Measurements from ENCODE around the gene MT1H.

Gene MT1H

DNA sequence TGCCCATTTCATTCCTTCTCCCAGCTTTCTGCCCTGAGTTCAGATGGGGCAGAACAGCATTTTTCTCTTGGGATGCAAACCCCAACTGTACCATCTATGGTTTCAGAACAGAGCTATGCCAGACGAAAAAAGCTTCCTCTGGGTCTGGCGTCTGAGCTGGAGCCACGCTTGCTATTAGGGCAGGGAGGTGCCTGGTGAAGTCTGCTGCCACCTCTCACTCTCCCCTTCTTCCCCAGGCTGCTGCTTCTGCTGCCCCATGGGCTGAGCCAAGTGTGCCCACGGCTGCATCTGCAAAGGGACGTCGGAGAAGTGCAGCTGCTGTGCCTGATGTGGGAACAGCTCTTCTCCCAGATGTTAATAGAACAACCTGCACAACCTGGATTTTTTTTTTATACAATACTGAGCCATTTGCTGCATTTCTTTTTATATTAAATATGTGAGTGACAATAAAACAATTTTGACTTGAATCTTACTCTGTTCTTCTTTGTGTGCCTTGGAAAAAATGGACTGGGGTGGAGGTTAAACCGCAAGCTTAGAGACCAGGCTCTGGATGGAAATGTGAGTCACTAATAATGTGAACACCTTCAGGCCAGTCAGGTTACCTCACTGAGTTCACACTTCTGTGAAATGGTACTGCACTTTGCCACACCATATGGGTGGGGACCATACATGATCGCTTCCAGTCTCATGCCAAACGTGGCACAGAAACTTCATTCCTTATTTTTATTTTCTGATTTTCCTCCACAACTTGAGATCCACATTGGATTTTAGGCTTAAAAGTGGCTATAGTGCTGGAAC lies 32.8 kb upstream of the MT1H start:
- DNase-seq = no peak

DNA sequence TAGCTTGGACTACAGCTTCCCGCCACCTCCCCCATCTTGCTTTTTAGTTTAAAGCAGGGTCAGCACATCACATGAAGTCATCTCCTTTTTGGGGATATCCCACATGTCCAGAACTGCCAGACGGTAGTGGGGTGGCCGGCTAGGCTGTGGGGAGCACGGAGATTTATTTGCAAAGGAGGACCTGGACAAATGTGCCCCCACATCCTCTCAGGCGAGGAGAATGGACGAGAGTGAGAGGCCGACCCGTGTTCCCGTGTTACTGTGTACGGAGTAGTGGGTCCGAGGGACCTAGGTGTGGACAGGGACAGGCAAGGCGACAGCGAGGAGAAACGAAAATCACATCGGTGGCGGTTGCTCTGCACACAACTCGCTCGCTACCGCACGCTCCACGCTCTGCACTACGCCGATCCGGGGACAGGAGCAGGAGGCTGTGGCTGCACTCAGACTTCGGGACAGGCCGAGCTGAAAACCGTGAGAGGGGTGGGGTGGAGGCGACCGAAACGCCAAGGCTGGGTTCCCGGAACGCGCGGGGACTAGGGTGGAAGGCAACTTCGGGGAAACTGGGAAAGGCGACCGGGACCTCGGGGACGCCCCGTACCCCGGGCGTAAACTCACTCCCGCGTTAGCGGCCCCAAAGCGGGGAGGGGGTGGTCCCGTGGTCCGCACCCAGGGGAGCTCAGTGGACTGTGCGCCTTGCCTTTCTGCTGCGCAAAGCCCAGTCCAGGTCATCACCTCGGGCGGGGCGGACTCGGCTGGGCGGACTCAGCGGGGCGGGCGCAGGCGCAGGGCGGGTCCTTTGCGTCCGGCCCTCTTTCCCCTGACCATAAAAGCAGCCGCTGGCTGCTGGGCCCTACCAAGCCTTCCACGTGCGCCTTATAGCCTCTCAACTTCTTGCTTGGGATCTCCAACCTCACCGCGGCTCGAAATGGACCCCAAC lies 31.5 kb upstream of the MT1H start, which contains the start of gene MT1A:
MT1A (plus strand) TSS at position 853 of the 937 bp plus-strand sequence; CDS start at position 926, 73 bp downstream.
- no peak for DNase-seq

DNA sequence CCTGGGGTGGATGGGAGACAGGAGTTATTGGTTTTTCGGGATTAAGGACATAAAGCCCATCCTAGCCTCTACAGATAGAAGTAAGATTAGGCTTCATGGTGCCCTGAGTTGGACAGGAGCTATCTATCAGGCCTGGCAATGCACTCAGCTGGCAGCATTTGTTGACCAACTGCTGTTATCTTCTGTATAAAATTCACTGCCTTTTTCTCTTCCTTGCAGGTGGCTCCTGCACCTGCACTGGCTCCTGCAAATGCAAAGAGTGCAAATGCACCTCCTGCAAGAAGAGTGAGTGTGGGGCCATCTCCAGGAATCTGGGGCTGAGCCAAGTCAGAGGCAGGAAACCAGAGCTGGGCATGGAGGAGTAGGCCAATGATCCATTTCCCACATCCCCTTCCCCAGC lies 30.6 kb upstream of the MT1H start:
- DNase-seq = no peak

DNA sequence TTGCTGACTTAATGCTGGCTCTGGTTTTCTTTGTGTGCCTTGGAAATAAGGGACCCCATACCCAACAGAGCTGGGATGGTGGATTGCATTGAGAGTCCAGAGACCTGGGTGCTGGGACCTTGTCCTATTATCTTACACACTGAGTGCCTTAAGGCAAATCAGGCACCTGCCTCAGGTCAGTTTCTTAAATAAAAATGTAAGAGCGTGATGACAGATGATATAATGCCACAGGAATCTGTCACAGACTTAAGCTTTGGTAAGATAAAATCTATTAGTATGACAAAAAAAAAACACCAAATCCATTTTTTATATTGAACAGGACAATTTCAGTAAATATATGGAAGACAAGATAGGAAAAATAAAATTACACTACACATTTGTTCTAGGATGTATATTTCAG lies 29.5 kb upstream of the MT1H start:
- no peak for DNase-seq

DNA sequence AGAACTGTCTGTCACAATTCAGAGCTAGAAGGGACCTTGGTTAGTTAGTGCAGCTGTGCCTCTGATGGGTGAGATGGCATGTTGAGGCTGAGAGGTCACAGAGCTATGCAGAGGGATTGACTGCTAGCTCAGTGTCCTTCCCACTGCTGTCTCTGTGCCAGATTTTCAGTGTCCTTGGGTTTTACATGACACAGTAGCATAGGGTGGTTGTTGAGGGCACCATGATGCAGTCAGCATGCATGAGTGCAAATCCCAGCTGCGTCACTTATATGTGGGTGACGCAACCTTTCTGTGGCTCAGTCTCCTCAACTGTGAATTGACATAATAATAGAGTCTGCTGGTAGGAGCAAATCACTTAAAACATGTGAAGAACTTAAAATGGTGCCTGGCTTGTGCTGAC lies 28.4 kb upstream of the MT1H start:
- DNase-seq = no peak

DNA sequence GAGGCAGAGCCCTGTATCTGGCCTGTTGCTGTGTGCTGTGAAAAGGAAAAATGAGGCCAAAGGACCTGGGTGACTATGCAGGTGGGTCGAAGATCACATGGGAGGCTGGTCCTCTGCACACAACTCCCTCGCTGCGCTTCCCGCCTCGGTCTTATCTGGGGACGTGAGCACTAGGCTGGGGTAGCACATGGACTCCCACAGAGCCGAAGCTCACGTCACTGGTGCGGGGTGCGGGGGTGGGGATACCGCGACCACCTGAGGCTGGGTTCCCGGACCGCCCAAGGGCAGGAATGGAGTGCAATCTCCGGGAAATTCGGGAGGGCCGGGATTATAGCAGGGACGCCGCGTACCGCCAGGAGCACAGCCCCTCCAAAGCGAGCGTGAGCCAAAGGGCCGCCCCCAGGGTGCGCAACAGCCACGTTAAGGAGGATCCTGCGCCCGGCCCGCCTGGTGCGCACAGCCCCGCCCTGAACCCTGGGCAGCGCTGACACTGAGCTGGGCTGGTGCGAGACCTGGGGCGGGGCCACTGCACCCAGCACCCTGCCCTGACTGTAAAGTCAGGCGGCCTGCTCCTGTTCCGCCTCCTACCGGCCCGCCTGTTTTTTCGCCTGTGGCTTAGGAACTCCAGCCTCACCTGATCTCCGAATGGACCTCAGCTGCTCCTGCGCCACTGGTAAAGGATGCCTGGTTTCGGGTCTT lies 26.4 kb upstream of the MT1H start:
- DNase-seq = peak; percentile 20 to 65 (median 38)

DNA sequence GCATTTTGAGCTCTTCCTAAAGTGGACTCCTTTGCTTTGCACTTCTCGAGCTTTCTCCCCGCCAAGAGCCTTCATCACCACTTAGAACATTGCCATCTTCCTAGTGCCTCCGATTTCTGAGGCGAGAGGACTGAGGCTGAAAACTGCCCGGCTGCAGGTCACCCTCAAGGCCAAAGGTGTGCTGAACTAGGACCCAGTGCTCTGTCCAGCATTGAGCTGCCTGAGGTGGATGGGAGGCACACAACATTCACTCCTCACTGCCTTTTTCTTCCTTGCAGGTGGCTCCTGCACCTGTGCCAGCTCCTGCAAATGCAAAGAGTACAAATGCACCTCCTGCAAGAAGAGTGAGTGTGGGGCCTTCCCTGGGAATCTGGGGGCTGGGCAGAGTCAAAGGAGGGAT lies 25.8 kb upstream of the MT1H start:
- DNase-seq = no peak

DNA sequence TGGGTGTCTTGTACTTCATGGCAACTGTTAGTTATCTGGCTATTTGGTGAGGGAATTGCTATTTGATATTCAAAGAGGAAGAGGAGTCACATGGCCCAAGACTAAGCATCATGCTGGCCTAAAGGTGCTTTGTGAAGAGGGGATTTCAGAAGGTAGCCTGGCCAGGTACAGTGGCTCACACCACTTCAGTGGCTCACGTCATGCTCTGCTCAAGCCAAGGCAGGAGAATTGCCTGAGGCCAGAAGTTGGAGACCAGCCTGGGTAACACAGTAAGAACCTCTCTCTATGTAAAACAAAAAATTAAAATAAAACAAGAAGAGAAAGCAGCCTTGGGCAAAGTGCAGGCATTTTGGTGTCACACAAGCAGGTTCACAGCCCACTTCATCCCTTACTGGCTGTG lies 24.3 kb upstream of the MT1H start:
- DNase-seq = no peak

DNA sequence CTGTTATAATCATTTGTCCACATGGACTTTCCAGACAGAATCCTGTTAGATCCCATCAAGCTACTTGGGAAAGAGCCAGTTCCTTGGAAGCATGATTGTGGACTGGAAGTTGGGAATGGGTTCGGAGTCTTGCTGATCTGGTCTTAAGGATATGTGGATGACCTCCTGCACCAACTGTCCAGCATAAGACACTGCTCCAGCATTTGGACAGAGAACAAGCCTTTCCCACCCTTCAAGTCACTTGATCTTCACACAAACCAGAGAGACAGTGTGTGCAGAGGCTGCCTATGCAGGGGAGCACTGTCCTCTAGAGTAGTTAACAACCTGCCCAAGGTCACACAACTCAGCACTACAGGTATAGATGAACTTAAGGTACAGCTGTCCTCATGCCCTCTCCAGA lies 23.8 kb upstream of the MT1H start:
- DNase-seq = no peak

DNA sequence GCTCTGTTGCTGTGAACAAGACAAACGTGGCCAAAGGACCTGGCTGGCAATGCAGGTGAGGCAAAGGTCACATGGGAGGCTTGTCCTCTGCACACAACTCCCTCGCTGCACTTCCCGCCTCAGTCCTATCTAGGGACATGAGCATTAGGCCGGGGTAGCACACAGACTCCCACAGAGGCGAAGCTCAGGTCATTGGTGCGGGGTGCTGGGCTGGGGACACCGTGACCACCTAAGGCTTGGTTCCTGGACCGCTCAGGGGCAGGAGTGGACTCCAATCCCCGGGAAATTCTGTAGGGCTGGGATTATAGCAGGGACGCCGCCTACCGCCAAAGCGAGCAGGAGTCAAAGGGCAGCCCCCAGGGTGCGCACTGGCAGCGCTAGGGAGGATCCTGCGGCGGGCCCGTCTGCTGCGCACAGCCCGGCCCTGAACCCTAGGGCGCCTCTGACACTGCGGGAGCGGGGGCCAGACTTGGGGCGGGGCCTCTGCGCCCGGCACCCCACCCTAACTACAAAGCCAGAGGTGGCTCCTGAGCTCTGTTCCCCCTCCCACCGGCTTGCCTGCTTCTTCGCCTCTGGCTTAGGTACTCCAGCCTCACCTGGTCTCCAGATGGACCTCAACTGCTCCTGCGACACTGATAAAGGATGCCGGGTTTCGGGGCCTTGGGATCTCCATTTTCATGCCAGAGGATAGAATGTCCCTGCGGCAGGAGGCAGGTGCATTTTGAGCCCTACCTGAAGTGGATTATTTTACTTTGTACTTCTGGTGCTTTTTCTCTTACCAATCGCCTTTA lies 21.8 kb upstream of the MT1H start:
- no peak for DNase-seq

DNA sequence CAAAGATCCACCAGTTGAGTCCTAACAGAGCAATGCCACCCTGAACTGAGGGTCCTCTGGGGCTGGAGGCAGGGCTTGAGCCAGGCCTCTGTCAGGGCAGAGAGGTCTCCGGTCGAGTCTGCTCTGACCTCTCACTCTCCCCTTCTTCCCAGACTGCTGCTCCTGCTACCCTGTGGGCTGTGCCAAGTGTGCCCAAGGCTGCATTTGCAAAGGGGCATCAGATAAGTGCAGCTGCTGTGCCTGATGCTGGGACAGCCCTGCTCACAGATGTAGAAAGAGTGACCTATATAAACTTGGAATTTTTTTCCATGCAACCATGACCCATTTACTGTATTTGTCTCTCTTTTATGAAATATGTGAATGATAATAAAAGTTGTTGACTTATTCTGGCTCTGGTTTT lies 20.3 kb upstream of the MT1H start:
- no peak for DNase-seq

DNA sequence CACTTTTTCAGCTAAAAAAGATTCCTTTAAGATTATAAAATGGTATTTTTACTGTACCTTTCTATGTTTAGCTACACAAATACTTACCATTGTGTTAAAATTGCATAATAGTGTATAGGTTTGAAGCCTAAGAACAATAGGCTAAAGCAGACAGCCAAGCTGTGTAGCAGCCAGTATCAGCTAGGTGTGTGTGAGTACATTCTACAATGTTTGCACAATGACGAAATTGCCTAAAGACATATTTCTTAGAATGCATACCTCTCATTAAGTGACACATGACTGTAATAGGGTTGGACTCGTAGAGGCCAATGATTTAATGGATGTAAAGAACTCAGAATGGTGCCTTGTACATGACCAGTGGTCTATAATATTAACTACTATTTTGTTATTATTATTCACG lies 19.8 kb upstream of the MT1H start:
- DNase-seq = no peak

DNA sequence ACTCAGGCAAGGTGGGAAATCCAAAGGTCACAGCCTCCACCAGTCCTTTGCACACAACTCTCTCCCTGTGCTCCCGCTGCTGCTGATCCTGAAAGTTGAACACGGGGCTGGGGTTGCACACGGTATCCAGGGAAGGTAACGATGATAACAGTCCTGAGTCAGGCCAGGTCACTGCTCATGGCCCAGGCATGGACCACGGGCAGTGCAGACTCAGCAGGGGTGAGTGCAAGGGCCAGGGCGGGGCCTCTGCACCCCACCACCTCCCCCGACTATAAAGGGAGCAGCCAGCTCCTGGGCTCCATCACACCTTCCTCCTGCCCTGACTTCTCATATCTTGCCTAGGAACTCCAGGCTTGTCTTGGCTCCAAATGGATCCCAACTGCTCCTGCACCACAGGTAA lies 18.0 kb upstream of the MT1H start, which contains the start of gene MT1B:
MT1B (plus strand) TSS at position 301 of the 400 bp plus-strand sequence; CDS start at position 369, 68 bp downstream.
- DNase-seq = no peak

DNA sequence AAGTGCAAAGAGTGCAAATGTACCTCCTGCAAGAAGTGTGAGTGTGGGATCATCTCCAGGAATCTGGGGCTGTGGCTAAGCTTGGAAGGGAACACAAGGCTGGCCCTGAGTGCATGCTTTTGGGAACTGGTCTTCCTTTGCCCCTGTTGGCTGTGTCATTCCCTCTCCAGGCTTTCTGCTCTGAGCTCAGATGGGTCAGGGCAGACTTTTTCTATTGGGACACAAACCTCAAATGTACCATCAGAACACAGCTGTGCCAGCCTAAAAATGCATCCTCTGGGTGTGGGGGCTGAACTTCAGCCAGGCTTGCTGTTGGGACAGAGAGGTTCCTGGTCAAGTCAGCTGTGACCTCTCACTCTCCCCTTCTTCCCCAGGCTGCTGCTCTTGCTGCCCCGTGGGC lies 17.0 kb upstream of the MT1H start:
- no peak for DNase-seq

DNA sequence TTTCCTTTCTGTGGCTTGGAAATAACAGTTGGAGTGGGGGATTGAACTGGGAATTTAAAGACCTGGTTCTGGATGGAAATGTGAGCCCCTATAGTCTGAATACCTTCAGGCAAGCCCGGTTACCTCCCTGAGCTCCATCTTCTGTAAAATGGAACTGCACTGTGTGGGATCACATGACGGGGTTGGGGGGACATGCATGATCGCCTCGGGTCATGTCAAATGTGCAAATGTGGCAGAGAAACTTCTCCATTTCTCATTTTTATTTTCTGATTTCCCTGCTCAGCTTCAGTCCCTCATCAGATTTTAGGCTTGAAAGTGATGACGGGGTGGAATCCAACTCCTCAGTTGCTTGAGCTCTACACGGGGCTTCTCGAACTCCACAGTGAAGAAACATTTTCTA lies 16.4 kb upstream of the MT1H start:
- no peak for DNase-seq

DNA sequence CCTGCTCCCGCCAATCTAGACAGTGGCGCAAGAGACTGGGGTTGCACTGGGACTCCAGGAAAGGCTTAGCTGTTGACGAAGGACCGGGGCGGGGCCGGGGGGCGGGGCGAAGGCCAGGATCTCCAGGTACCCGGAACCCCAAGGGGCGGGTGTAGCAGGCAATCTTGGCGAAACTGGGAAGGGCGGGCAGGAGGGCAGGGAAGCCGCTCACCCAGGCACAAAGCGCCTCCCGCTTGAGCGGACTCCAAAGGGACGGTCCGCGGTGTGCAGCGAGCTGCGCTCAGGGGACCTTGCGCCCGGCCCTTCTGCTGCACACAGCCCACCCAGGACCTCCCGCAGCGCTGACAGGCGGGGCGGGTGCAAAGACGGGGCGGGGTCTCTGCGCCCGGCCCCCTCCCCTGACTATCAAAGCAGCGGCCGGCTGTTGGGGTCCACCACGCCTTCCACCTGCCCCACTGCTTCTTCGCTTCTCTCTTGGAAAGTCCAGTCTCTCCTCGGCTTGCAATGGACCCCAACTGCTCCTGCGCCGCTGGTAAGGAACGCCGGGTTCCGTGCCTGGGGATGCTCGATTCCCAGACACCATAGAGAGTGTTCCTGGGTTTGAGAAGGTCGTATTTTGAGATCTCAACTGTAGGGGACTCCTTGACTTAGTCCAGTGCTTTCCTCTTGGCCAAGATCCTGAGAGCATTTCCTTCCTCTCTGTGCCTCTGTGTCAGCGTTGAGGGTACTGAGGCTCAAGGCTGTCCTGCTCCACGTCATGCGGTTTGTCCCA lies 11.9 kb upstream of the MT1H start, which contains the start of gene MT1F:
MT1F (plus strand) TSS at position 405 of the 772 bp plus-strand sequence; CDS start at position 505, 100 bp downstream.
- DNase-seq = peak; percentile 14 to 66 (median 40)

DNA sequence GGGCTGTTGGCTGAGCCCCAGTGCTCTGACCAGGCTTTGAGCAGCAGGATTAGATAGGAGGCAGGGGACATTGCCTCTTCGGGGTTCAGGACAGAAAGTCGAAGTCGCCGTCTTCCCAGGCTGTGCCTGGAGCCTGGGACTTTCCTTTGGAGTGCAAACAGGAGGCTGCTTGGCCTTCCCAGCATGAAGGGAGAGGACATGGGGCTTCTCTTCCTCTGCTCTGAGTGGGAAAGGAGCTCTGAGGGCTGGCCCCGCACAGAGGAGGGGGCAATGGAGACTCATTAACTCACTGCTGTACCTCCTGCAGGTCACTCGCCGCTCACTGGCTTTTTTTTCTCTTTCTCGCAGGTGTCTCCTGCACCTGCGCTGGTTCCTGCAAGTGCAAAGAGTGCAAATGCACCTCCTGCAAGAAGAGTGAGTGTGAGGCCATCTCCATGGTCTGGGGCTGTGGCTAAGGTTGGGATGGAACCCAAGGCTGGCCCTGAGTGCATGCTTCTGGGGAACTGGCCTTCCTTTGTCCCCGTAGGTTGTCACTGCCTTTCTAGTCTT lies 11.2 kb upstream of the MT1H start:
- no peak for DNase-seq

DNA sequence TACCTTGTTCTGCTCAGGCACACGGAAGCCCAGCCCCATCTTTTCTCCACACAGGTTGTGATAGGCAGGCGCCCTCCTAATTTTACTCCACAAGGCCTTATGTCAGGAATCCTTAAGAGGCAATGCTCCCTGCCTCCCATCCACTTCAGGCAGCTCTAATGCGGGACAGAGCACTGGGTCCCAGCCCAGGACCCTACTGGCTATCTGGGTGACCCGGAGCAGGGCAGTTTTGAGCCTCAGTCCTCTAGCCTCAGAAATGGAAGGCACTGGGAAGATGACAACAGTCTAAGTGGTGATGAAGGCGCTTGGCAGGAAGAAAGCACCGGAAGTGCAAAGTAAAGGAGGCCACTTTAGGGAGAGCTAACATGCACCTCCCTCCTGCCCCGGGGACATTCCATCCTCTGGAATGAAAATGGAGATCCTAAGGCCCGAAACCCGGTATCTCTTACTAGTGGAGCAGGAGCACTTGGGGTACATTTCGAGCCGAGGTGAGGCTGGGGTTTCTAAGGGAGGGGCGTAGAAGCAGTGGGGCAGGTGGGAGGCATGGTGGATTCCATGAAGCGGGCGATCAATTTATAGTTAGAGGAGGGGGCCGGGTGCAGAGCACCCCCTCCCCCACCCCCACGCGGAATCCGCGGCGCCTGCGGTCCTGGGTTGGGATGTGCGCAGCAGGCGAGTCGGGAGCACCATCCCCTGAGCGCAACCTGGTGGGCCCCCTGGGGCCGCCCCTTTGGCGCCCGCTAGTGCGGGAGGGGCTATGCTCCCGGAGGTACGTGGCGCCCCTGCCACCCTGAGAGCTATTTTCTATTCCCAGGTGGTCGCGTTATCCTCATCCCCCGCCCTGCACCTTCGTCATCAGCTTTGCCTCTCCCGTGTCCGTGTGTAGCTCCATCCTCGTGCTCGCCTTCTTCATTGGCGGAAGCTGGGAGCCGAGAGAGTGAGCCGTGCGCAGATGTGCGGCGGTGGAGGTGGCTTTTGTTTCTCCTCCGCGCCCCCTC lies 7.0 kb upstream of the MT1H start:
- no peak for DNase-seq

DNA sequence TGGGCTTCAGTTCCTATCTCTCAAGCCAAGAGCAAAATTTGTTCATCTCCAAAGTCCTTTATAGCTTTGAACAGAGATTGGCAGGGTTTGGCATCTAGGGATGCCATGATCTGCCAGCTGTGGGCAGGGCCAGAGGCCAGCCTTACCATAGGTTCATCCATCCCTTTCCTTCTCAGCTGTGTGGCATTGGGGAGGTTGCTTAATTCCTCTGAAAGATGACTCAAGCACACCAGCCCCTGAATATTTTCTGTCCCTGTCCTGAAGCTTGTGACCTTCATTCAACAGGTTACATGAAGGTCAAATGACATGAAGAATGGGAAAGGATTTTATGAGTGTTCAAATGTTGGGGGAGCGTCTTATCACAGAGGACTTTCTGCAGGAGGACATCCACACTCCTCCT lies 5.1 kb upstream of the MT1H start:
- no peak for DNase-seq

Measured in activated naive CD4-positive, alpha-beta T cell (primary cell).